Upper lobe of left lung (tissue), 6 donors: ENCODE results near the gene TNFAIP2. TPM values are rescaled to one million over a fixed set of nuclear protein-coding genes. Genes with fewer than 3 reads are reported as not detected.
A peak's percentile ranks its signal among the peaks of the same experiment; 100 is the strongest.

ENCODE experiments used
- ATAC-seq, 2 donors: fragments of 200-7000 bp; cut with Tn5 transposase; one replicate each; pipeline ENCODE4 v1.9.1; 2022; ENCODE audit warnings: mild to moderate bottlenecking in 2 of 2, moderate library complexity in 2 of 2; ENCODE audit not compliant: low FRiP score in 2 of 2
- DNase-seq, 2 donors: peaks; one replicate each; pipeline ENCODE4 v3.0.0-alpha.2; 2019 to 2020
- H3K27ac ChIP-seq, 4 donors: fragments of 200-600 bp; sonication (generic); one replicate each; pipeline ENCODE4 v1.5.1; 2016 to 2019
- H3K27me3 ChIP-seq, 4 donors: fragments of 200-600 bp; sonication (generic); one replicate each; pipeline ENCODE4 v1.5.1; 2017 to 2019
- H3K36me3 ChIP-seq, 4 donors: fragments of 200-600 bp; sonication (generic); one replicate each; pipeline ENCODE4 v1.5.1; 2016 to 2019
- H3K4me1 ChIP-seq, 4 donors: fragments of 200-600 bp; sonication (generic); one replicate each; pipeline ENCODE4 v1.5.1; 2018 to 2019
- H3K4me3 ChIP-seq, 4 donors: fragments of 200-600 bp; sonication (generic); one replicate each; pipeline ENCODE4 v1.5.1; 2017 to 2019; ENCODE audit warnings: mild to moderate bottlenecking in 2 of 4, moderate library complexity in 1 of 4
- H3K9me3 ChIP-seq, 4 donors: fragments of 200-600 bp; sonication (generic); one replicate each; pipeline ENCODE4 v1.5.1; 2018 to 2019
- CTCF ChIP-seq, 6 experiments: fragments of 450-650 bp in 4 of 6; fragments of 200-600 bp in 2 of 6; sonication (generic) in 2 of 6; IDR thresholded peaks; one replicate each; pipeline ENCODE4 v1.5.1; 2016 to 2019; ENCODE audit warnings: antibody characterized with exemption in 6 of 6
- EP300 ChIP-seq, 4 donors: sonication (generic); formaldehyde crosslinking; IDR thresholded peaks; one replicate each; pipeline ENCODE4 v1.5.1; 2017; ENCODE audit warnings: antibody characterized with exemption in 4 of 4, control low read depth in 2 of 4
- POLR2A ChIP-seq, 4 donors: fragments of 450-650 bp; IDR thresholded peaks; one replicate each; pipeline ENCODE4 v1.5.1; 2016 to 2017; ENCODE audit warnings: antibody characterized with exemption in 4 of 4, mild to moderate bottlenecking in 2 of 4
- POLR2AphosphoS5 ChIP-seq, 2 donors: sonication (generic); formaldehyde crosslinking; IDR thresholded peaks; one replicate each; pipeline ENCODE4 v1.5.1; 2017; ENCODE audit warnings: antibody characterized with exemption in 2 of 2
- WGBS, 2 donors: methylation state at CpG; one replicate each; pipeline ENCODE4 v1.1.5; 2017 to 2018; 5-methylcytosine and 5-hydroxymethylcytosine counted together
- total RNA-seq, 6 donors: library from RNA; depleted of rRNA in 4 of 6; stranded (reverse); fragments of >200 nt in 4 of 6; gene quantifications; one replicate each; pipeline versions ENCODE4 v1.1.0 to v1.2.1, GENCODE V29; 2016 to 2021
- donor health status: DM: no; HTN: no; CAD: no; lungs with moderate emphysema.
- donor health status: DM: no; HTN: yes; CAD: no; lungs with severe emphysema.

TNFAIP2 gene
- total RNA-seq, 6 donors from 2014 or later = 51.2 to 542 (median 229) TPM

- no peak for DNase-seq
- ATAC-seq = no peak
- Histone ChIP-seq H3K27ac (no peak overlapping the region), H3K4me1 (peaks cover 5 to 13% (median 10%) of the 10 kb centered on the region in 4 donors), H3K27me3 (peaks cover 0 to 2% (median 0%) of the 10 kb centered on the region in 4 donors), H3K4me3 (no peak overlapping the region), H3K9me3 (no peaks in the 10 kb centered on the region), H3K36me3 (peaks cover 0 to 13% (median 6%) of the 10 kb centered on the region in 4 donors)
- 47 to 53% methylated on average over 11 to 12 of the region's 12 CpGs for WGBS, 2 donors
- TF ChIP-seq POLR2A (IDR thresholded peaks at IDR 0.05) = no peak
- no peak for TF ChIP-seq CTCF (IDR thresholded peaks at IDR 0.05)
- no peak for TF ChIP-seq POLR2AphosphoS5 (IDR thresholded peaks at IDR 0.05)
- TF ChIP-seq EP300 (IDR thresholded peaks at IDR 0.05) = no peak
Measured at GRCh38 chr14:103140316-103141109, 17.3 kb downstream of the TNFAIP2 start.

- DNase-seq = peak in 1 of 2 donors; percentile 53
- peaks cover 5 to 13% (median 10%) of the 10 kb centered on the region in 4 donors for H3K4me1 ChIP-seq
- H3K36me3 ChIP-seq = peaks cover 0 to 5% (median under 1%) of the 10 kb centered on the region in 4 donors
- H3K4me3 ChIP-seq = no peak overlapping the region
- H3K9me3 ChIP-seq = no peaks in the 10 kb centered on the region
- ATAC-seq = peak in 1 of 2 donors; percentile 3
- TF ChIP-seq CTCF (IDR thresholded peaks at IDR 0.05) = peak; percentile 38 to 65 (median 57)
- TF ChIP-seq POLR2AphosphoS5 (IDR thresholded peaks at IDR 0.05) = no peak
- no peak overlapping the region for H3K27ac ChIP-seq
- peaks cover 0 to 2% (median 0%) of the 10 kb centered on the region in 4 donors for H3K27me3 ChIP-seq
- 31 to 37% methylated on average over 4 to 8 of the region's 8 CpGs for WGBS, 2 donors
Measured at GRCh38 chr14:103141117-103141796, 18.0 kb downstream of the TNFAIP2 start.

GRCh38 chr14:103142026-103142425 is 18.8 kb downstream of the TNFAIP2 start:
- Histone ChIP-seq H3K4me3 (no peak overlapping the region), H3K4me1 (peaks cover 5 to 13% (median 10%) of the 10 kb centered on the region in 4 donors), H3K27ac (no peak overlapping the region), H3K27me3 (peaks cover 0 to 2% (median 0%) of the 10 kb centered on the region in 4 donors), H3K36me3 (no peaks in the 10 kb centered on the region), H3K9me3 (no peaks in the 10 kb centered on the region)
- 94 to 95% methylated on average over 4 of the region's 4 CpGs for WGBS, 2 donors
- DNase-seq (no peak), ATAC-seq (no peak)
- TF ChIP-seq POLR2A (IDR thresholded peaks at IDR 0.05) = no peak
- no peak for TF ChIP-seq POLR2AphosphoS5 (IDR thresholded peaks at IDR 0.05)
- TF ChIP-seq CTCF (IDR thresholded peaks at IDR 0.05) = no peak
- no peak for TF ChIP-seq EP300 (IDR thresholded peaks at IDR 0.05)

GRCh38 chr14:103142721-103143302 is 19.6 kb downstream of the TNFAIP2 start:
- H3K27ac ChIP-seq = no peak overlapping the region
- no peak for DNase-seq
- 63 to 81% methylated on average over 5 of the region's 5 CpGs for WGBS, 2 donors
- no peaks in the 10 kb centered on the region for H3K9me3 ChIP-seq
- peaks cover 5 to 13% (median 10%) of the 10 kb centered on the region in 4 donors for H3K4me1 ChIP-seq
- TF ChIP-seq CTCF (IDR thresholded peaks at IDR 0.05) (no peak), POLR2A (IDR thresholded peaks at IDR 0.05) (no peak), EP300 (IDR thresholded peaks at IDR 0.05) (no peak), POLR2AphosphoS5 (IDR thresholded peaks at IDR 0.05) (no peak)
- H3K36me3 ChIP-seq = no peaks in the 10 kb centered on the region
- no peak for ATAC-seq
- no peak overlapping the region for H3K4me3 ChIP-seq
- peaks cover 0 to 2% (median 0%) of the 10 kb centered on the region in 4 donors for H3K27me3 ChIP-seq
